Ureter (tissue), 1 donor: ENCODE measurements around the gene SLC22A9. TPM values are rescaled to one million over a fixed set of nuclear protein-coding genes. Genes with fewer than 3 reads are reported as not detected.

ENCODE experiments used
- DNase-seq: peaks from one replicate; pipeline ENCODE4 v3.0.0-alpha.2; 2020; ENCODE audit warnings: low spot score
- total RNA-seq: library from RNA; stranded (reverse); gene quantifications from one replicate; pipeline ENCODE4 v1.2.4, GENCODE V29; 2023
- donor health status: DM: yes; HTN: yes; CAD: no.

SLC22A9 gene
- total RNA-seq, 1 donor from 2014 or later, result not detected

GRCh38 chr11:63445118-63445517 lies 75.5 kb downstream of the SLC22A9 start:
- DNase-seq, result no peak

DNA sequence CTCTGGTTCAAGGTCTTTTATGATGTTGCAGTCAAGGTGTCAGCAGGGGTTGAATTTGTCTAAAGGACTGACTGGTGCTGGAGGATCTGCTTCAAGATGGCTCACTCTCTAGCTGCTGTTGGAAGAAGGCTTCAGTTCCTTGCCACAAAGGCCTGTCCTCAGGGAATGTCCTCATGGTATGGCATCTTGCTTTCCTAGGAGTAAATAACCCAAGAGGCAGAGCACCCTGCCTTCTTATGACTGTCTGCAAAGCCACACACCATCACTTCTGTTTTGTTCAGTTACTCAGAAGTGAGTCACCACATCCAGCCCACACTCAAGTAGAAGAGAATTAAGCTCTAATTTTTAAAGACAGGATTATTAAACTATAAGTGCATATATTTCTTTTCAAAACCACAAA lies 76.1 kb downstream of the SLC22A9 start:
- no peak for DNase-seq

DNA sequence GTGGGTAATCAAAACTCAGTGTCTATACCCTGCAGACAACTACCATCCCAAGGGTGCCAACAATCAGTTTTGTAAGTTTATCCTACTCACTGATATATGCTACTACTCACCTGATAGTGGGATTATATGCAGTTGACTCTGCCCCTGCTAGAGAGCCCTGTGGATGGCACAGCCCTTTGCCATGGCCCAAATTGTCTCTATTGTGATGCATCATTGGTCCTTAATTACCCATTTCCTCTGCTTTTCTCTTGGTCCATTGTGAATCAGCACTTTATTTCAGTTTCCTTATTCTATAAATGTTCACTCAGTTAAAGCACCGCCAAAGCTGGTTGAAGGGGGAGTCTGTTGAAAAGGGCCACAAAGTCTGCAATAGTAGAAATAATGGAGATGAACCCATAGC lies 79.1 kb downstream of the SLC22A9 start:
- no peak for DNase-seq

- DNase-seq, result no peak
These were observed 90.0 kb downstream of the SLC22A9 start for GRCh38 chr11:63459586-63459985.

Other genes with a start within 250 kb of the SLC22A9 start
- gene SLC22A24, start 225.6 kb upstream of the SLC22A9 start, total RNA-seq, result not detected
- not detected for gene SLC22A25, start 126.2 kb upstream of the SLC22A9 start, total RNA-seq
- 2.1 TPM for gene PLAAT5, start 121.4 kb downstream of the SLC22A9 start, total RNA-seq
- not detected for gene LGALS12, start 136.3 kb downstream of the SLC22A9 start, total RNA-seq
- 56.7 TPM for gene PLAAT4, start 167.0 kb downstream of the SLC22A9 start, total RNA-seq
- 1.1 TPM for gene PLAAT2, start 193.6 kb downstream of the SLC22A9 start, total RNA-seq
- gene PLAAT3, start 244.6 kb downstream of the SLC22A9 start, total RNA-seq, result 26.6 TPM